Fibroblast of the aortic adventitia (primary cell): Measurements from ENCODE around the gene AP1G2. TPM values are rescaled to one million over a fixed set of nuclear protein-coding genes. Genes with fewer than 3 reads are reported as not detected.

Experiments used
- DNase-seq: peaks from one replicate; pipeline ENCODE4 v3.0.0-alpha.2; 2010; ENCODE audit warnings: low read depth
- H3K4me3 ChIP-seq: 2 replicates; pipeline ENCODE4 v1.5.1; 2011; ENCODE audit warnings: low read depth, mild to moderate bottlenecking, control low read depth, low read length, moderate library complexity
- total RNA-seq: library from RNA; depleted of rRNA; stranded (reverse); fragments of >200 nt; gene quantifications from 2 replicates; pipeline ENCODE4 v1.2.3, GENCODE V29; 2012; ENCODE audit warnings: low replicate concordance
- TF ChIP-seq, protein P1 (sequence below): IDR thresholded peaks from 2 replicates; pipeline ENCODE4 v1.5.1; 2011; ENCODE audit warnings: mild to moderate bottlenecking, low read length, control low read depth, inconsistent platforms; ENCODE audit not compliant: insufficient read depth

AP1G2 gene
- total RNA-seq, 1 donor, result 4.0 TPM

- TF ChIP-seq, protein P1, sequence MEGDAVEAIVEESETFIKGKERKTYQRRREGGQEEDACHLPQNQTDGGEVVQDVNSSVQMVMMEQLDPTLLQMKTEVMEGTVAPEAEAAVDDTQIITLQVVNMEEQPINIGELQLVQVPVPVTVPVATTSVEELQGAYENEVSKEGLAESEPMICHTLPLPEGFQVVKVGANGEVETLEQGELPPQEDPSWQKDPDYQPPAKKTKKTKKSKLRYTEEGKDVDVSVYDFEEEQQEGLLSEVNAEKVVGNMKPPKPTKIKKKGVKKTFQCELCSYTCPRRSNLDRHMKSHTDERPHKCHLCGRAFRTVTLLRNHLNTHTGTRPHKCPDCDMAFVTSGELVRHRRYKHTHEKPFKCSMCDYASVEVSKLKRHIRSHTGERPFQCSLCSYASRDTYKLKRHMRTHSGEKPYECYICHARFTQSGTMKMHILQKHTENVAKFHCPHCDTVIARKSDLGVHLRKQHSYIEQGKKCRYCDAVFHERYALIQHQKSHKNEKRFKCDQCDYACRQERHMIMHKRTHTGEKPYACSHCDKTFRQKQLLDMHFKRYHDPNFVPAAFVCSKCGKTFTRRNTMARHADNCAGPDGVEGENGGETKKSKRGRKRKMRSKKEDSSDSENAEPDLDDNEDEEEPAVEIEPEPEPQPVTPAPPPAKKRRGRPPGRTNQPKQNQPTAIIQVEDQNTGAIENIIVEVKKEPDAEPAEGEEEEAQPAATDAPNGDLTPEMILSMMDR, result no peak
- H3K4me3 ChIP-seq, result no peak overlapping the region
- no peak for DNase-seq
Observed at GRCh38 chr14:23548351-23549318, 19.0 kb downstream of the AP1G2 start.

GRCh38 chr14:23547924-23548323, 19.7 kb downstream of the AP1G2 start:
- DNase-seq, result no peak
- H3K4me3 ChIP-seq, result no peak overlapping the region
- TF ChIP-seq, protein P1, result no peak

DNA sequence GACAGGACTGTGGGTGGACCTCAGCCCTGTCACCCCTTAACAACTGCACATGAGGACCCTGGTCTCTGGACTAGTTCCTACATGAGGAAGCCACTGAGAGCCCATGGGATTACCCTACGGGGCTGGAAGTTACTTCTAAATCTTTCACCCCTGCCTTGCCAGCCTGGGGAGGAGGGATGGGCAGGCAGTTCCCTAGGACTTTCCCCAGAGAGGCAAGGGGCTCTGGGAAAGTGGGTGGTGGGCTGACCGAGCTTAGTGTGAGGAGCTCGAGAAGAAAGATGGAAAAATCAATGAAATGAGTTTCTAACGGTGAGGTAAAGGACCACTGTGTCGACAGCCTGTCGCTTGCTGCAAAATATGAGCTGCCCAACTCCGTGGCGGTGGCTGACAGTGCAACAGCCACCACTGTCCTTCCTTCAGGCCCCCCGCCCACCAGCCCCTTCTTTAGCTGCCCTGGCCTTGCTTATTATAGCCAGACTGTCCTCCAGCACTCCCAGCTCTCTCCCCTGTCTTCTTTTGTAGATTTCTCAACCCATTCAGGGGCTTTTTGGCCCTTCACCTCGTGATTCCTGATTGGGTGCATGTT, 21.0 kb downstream of the AP1G2 start:
- DNase-seq, result no peak
- H3K4me3 ChIP-seq, result no peak overlapping the region
- TF ChIP-seq, protein P1, result no peak

GRCh38 chr14:23545740-23546365, 21.7 kb downstream of the AP1G2 start:
- TF ChIP-seq, protein P1, result no peak
- no peak overlapping the region for H3K4me3 ChIP-seq
- DNase-seq, result no peak

- no peak overlapping the region for H3K4me3 ChIP-seq
- no peak for DNase-seq
- TF ChIP-seq, protein P1, result no peak
Observed at GRCh38 chr14:23544511-23545447, 22.8 kb downstream of the AP1G2 start.

DNA sequence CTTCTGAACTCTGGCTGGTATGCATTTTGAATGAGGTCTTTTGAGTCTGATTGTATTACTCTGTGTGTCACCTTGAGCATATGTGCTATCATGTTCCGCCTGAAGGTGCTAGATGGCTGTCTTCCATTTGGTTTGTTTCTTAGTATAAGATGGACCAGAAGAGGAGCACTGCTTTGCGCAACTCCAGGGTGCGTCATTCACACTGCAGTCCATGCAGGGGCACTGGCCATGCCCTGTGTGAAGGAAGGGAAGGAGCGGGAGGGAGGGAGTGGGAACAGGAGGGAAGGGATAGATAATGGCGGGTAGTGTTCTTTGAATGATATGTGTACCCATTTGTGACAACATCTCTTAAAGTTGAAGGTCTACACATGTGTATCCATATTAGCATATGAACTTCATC, 24.2 kb downstream of the AP1G2 start:
- TF ChIP-seq, protein P1, result no peak
- no peak for DNase-seq
- no peak overlapping the region for H3K4me3 ChIP-seq
